LNCaP clone FGC (cell line): Measurements from ENCODE around the gene EXOC6B.

Experiments used
- DNase-seq: peaks from one replicate; pipeline ENCODE4 v3.0.0-alpha.2; 2011; ENCODE audit warnings: low read depth
- H3K4me3 ChIP-seq: 2 replicates; pipeline ENCODE4 v1.5.1; 2011; ENCODE audit warnings: mild to moderate bottlenecking, low read depth, low read length, control low read depth
- TF ChIP-seq, protein P1 (sequence below): IDR thresholded peaks from 2 replicates; pipeline ENCODE4 v1.5.1; 2012; ENCODE audit warnings: mild to moderate bottlenecking; ENCODE audit not compliant: control insufficient read depth, insufficient read depth; ENCODE audit errors: extremely low read depth

Gene EXOC6B

DNA sequence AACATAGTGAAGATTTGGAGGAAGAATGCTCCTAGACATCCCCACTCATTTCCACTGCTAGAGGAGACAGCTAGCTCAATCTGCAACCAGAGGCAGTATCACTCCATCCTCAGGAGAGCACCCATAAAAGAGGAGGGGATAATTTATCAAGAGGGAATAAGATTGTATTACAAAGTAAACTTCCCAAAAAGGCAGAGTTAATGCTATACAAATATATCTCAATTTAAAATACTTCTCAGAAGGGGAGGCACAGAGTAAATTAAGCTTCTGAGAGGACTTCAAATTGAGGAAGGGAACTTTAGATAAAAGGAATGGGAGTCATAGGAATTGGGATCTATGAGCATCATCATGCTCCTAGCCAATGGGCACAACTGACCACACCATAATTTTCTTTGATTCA, 29.1 kb downstream of the EXOC6B start:
- no peak for DNase-seq
- no peak overlapping the region for H3K4me3 ChIP-seq
- TF ChIP-seq, protein P1, sequence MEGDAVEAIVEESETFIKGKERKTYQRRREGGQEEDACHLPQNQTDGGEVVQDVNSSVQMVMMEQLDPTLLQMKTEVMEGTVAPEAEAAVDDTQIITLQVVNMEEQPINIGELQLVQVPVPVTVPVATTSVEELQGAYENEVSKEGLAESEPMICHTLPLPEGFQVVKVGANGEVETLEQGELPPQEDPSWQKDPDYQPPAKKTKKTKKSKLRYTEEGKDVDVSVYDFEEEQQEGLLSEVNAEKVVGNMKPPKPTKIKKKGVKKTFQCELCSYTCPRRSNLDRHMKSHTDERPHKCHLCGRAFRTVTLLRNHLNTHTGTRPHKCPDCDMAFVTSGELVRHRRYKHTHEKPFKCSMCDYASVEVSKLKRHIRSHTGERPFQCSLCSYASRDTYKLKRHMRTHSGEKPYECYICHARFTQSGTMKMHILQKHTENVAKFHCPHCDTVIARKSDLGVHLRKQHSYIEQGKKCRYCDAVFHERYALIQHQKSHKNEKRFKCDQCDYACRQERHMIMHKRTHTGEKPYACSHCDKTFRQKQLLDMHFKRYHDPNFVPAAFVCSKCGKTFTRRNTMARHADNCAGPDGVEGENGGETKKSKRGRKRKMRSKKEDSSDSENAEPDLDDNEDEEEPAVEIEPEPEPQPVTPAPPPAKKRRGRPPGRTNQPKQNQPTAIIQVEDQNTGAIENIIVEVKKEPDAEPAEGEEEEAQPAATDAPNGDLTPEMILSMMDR = no peak

DNA sequence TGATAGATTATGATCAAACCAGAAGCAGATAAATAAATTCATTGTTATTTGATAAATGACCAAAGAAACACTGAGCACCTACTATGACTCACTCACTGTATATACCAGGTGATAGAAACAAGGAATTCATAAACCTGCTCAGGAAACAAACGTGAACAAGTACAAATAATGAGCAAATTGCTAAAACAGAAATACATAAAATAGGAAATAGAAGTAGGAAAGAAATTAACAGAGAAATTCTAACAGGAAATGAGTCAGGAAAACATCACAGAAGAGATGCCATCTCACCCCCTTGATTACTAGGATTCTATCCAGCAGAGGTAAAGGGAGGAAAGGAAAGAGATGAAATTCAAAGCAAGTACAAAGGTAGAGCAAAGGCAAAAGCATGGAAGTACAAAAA, 31.3 kb downstream of the EXOC6B start:
- H3K4me3 ChIP-seq = no peak overlapping the region
- DNase-seq = no peak
- TF ChIP-seq, protein P1 = no peak

DNA sequence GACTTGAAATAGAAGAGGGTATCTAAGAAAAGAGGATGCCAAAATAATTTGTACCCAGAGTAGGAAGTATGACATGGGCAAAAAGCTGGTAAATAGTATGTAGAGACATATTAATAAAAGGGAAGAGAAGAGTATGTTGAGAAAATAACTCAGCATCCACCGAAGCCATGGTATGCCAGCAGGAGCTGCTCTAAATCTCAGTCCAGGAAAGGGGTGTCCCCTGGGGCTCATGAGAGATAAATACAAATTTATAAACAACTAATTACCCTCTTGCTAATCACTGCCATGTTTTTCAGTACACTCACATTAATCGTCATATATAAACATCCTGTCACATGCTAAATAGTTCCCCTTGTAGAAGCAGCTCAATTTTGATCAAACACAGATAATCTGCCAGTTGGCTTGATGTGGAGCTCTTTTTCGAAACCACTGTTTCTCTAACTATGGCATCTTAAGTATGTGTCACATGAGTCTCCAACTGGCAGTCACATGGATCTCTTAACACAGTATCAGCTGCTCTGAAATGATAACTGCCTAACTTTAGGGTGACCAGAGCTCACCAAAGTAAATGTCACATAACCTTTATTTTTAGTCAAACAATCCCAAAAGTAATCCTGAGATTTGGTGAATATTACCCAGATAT, 31.9 kb downstream of the EXOC6B start:
- no peak overlapping the region for H3K4me3 ChIP-seq
- TF ChIP-seq, protein P1 = no peak
- DNase-seq = no peak

DNA sequence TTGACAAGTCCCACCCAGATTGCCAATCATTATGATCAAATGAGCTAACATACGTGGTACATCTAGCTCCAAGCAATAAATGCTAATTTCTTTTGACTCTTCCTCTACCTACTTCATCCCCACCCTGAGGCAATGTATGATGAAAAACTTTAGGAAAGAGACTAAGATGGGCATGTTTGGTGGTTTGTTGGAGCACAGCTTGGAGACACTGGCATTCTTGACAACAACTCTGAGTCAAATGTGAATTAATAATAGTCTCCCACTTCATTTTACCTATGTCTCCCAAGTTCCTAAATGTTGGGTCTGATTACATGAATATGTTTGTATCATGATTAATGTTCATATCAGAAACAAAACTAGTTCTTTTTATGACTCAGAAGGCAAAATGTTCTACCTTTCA, 36.6 kb downstream of the EXOC6B start:
- no peak overlapping the region for H3K4me3 ChIP-seq
- TF ChIP-seq, protein P1 = no peak
- no peak for DNase-seq

DNA sequence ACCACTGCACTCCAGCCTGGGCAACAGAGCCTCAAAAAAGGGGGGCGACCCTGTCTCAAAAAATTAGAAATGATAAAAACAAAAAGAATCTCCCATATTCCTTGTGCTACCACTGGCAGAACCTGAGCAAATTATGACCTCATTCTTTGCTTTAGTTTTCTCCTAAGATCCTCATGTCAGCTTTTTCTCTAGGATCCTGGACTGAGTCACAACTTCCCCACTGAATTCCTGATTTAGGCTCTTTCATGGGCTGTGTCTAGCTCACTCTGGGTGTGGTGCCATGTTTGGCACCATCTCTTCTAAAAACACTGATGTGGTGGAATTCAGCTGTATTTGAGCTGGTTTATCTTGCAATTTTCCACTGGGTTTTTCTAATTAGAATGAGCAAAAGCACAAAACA, 37.1 kb downstream of the EXOC6B start:
- TF ChIP-seq, protein P1 = no peak
- no peak for DNase-seq

DNA sequence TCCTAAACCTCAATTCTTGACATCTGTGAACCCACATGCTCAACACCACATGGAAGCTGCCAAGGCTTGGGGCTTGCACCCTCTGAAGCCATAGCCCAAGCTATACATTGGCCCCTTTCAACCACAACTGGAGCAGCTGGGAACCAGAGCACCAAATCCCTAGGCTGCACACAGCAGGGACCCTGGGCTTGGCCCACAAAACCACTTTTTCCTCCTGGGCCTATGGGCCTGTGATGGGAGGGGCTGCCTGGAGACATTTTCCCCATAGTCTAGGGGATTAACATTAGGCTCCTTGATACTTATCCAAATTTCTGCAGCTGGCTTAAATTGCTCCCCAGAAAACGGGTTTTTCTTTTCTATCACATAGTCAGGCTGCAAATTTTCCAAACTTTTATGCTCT, 40.3 kb downstream of the EXOC6B start:
- TF ChIP-seq, protein P1 = no peak
- no peak overlapping the region for H3K4me3 ChIP-seq
- DNase-seq = no peak

More for the DNA sequence above, 37.1 kb downstream of the EXOC6B start:
- no peak overlapping the region for H3K4me3 ChIP-seq

DNA sequence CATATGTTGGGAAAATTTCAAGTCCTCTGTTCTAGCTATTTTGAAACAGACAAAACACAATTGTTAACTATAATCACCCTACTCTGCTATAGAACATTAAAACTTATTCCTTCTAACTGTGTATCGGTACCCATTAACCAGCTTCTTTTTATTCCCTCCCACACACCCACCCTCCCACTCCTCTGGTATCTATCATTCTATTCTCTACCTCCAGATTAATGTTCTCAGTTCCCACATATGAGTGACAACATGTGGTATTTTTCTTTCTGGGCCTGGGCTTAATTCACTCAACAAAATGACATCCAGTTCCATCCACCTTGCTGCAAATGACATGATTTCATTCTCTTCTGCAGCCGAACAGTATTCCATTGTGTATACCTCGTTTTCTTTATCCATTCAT, 43.3 kb downstream of the EXOC6B start:
- TF ChIP-seq, protein P1 = no peak
- H3K4me3 ChIP-seq = no peak overlapping the region
- no peak for DNase-seq
